IMR-90 (cell line): Measurements from ENCODE around the gene KRT39. TPM values are rescaled to one million over a fixed set of nuclear protein-coding genes. Genes with fewer than 3 reads are reported as not detected.

Source experiments
- ATAC-seq: fragments of 200-7000 bp; cut with Tn5 transposase; 2 replicates; pipeline ENCODE4 v1.9.1; 2020; ENCODE audit warnings: low read depth, mild to moderate bottlenecking, moderate library complexity
- BruUV-seq: library from RNA; stranded (reverse); fragments of 400-500 nt; replicated peaks from 2 replicates; lab custom pipeline; 2021; lab: Mats Ljungman, UMichigan
- CTCF ChIA-PET: fragments of 300-600 bp; formaldehyde crosslinking; extraction: SDS; loops from one replicate; lab custom pipeline; 2021; ENCODE audit warnings: antibody characterized with exemption; lab: Yijun Ruan, JAX
- POLR2A ChIA-PET: fragments of 300-600 bp; sonication (Branson Sonifier 250); formaldehyde crosslinking; loops from one replicate; lab custom pipeline; 2022; ENCODE audit warnings: antibody characterized with exemption; ENCODE audit not compliant: unreplicated experiment; lab: Charles Lee
- DNase-seq: peaks from one replicate; pipeline ENCODE4 v3.0.0; 2013
- H2AFZ ChIP-seq: replicated peaks from 2 replicates; pipeline ENCODE3; 2013; ENCODE audit warnings: low read length, mild to moderate bottlenecking; ENCODE audit not compliant: poor library complexity
- H2AK5ac ChIP-seq: 2 replicates; pipeline ENCODE4 v1.6.1; 2013; ENCODE audit warnings: low read depth, low read length, inconsistent platforms
- H2AK9ac ChIP-seq: replicated peaks from 2 replicates; pipeline ENCODE3; 2013; ENCODE audit warnings: mild to moderate bottlenecking, low read depth, low read length, moderate library complexity; ENCODE audit not compliant: poor library complexity
- H2BK120ac ChIP-seq: 2 replicates; pipeline ENCODE4 v1.6.1; 2013; ENCODE audit warnings: low read depth, low read length, inconsistent platforms
- H2BK15ac ChIP-seq: 3 replicates; pipeline ENCODE4 v1.6.1; 2013; ENCODE audit warnings: low read depth, low read length, inconsistent platforms
- H2BK20ac ChIP-seq: 2 replicates; pipeline ENCODE4 v1.6.1; 2013; ENCODE audit warnings: low read depth, mild to moderate bottlenecking, inconsistent platforms, low read length, moderate library complexity
- H2BK5ac ChIP-seq: 2 replicates; pipeline ENCODE4 v1.6.1; 2013; ENCODE audit warnings: mild to moderate bottlenecking, low read depth, low read length, inconsistent platforms; ENCODE audit not compliant: poor library complexity, severe bottlenecking
- H3K14ac ChIP-seq: replicated peaks from 2 replicates; pipeline ENCODE4 v1.6.1; 2013; ENCODE audit warnings: low read depth, low read length, inconsistent platforms
- H3K18ac ChIP-seq: 2 replicates; pipeline ENCODE4 v1.6.1; 2013; ENCODE audit warnings: low read depth, low read length, control low read depth
- H3K23ac ChIP-seq: 2 replicates; pipeline ENCODE4 v1.6.1; 2013; ENCODE audit warnings: low read depth, low read length, inconsistent platforms
- H3K27ac ChIP-seq: 2 replicates; pipeline ENCODE4 v1.5.1; 2013; ENCODE audit warnings: mild to moderate bottlenecking, control low read depth, low read length; ENCODE audit not compliant: insufficient read depth
- H3K27me3 ChIP-seq: 2 replicates; pipeline ENCODE4 v1.6.1; 2013; ENCODE audit warnings: low read length; ENCODE audit not compliant: control insufficient read depth, insufficient read depth
- H3K36me3 ChIP-seq: 2 replicates; pipeline ENCODE4 v1.6.1; 2013; ENCODE audit warnings: low read length, mixed read lengths; ENCODE audit not compliant: control insufficient read depth, insufficient read depth
- H3K4ac ChIP-seq: 2 replicates; pipeline ENCODE4 v1.6.1; 2013; ENCODE audit warnings: low read depth, low read length, inconsistent platforms
- H3K4me1 ChIP-seq: 2 replicates; pipeline ENCODE4 v1.6.1; 2013; ENCODE audit warnings: low read length, mixed read lengths; ENCODE audit not compliant: control insufficient read depth, insufficient read depth
- H3K4me2 ChIP-seq: 2 replicates; pipeline ENCODE4 v1.6.1; 2013; ENCODE audit warnings: low read depth, mild to moderate bottlenecking, control low read depth, low read length, moderate library complexity
- H3K4me3 ChIP-seq: 2 replicates; pipeline ENCODE4 v1.5.1; 2013; ENCODE audit warnings: low read depth, mild to moderate bottlenecking, control low read depth, low read length, moderate library complexity; ENCODE audit not compliant: insufficient read depth
- H3K56ac ChIP-seq: 2 replicates; pipeline ENCODE4 v1.6.1; 2013; ENCODE audit warnings: low read length, inconsistent platforms; ENCODE audit not compliant: insufficient read depth; ENCODE audit errors: extremely low read depth
- H3K79me1 ChIP-seq, 2 experiments: 2 replicates each; pipeline ENCODE4 v1.6.1; 2013; ENCODE audit warnings: low read length in 2 of 2, inconsistent platforms in 1 of 2, low read depth in 1 of 2
- H3K9ac ChIP-seq: 2 replicates; pipeline ENCODE4 v1.6.1; 2013; ENCODE audit warnings: low read depth, low read length, control low read depth
- H3K9me1 ChIP-seq: 2 replicates; pipeline ENCODE4 v1.6.1; 2013; ENCODE audit warnings: low read length, inconsistent platforms; ENCODE audit not compliant: insufficient read depth
- H3K9me3 ChIP-seq: 2 replicates; pipeline ENCODE4 v1.6.1; 2013; ENCODE audit warnings: low read length; ENCODE audit not compliant: control insufficient read depth, insufficient read depth
- H4K20me1 ChIP-seq: 2 replicates; pipeline ENCODE4 v1.6.1; 2013; ENCODE audit warnings: low read length, inconsistent platforms; ENCODE audit not compliant: insufficient read depth
- H4K5ac ChIP-seq: 2 replicates; pipeline ENCODE4 v1.6.1; 2013; ENCODE audit warnings: mild to moderate bottlenecking, low read depth, low read length, control low read depth
- H4K8ac ChIP-seq, 2 experiments: 2 replicates each; pipeline ENCODE4 v1.6.1; 2013; ENCODE audit warnings: low read depth in 2 of 2, low read length in 2 of 2, control low read depth in 1 of 2, inconsistent platforms in 1 of 2
- H4K91ac ChIP-seq: 2 replicates; pipeline ENCODE4 v1.6.1; 2013; ENCODE audit warnings: low read depth, low read length, inconsistent platforms; ENCODE audit not compliant: insufficient read depth
- BHLHE40 ChIP-seq: fragments of 150-350 bp; IDR thresholded peaks from 2 replicates; pipeline ENCODE4 v1.6.1; 2016; ENCODE audit warnings: mild to moderate bottlenecking, low read depth, low read length
- CEBPB ChIP-seq: IDR thresholded peaks from 2 replicates; pipeline ENCODE4 v1.6.1; 2012; ENCODE audit warnings: low read depth, low read length, improper control_type of control experiment
- FOS ChIP-seq: fragments of 150-350 bp; IDR thresholded peaks from 2 replicates; pipeline ENCODE4 v1.6.1; 2016; ENCODE audit warnings: low read depth, low read length
- RCOR1 ChIP-seq: IDR thresholded peaks from 2 replicates; pipeline ENCODE4 v1.6.1; 2012; ENCODE audit warnings: mild to moderate bottlenecking, low read length, improper control_type of control experiment; ENCODE audit not compliant: insufficient replicate concordance
- RFX5 ChIP-seq: IDR thresholded peaks from 2 replicates; pipeline ENCODE4 v1.8.0; 2012; ENCODE audit warnings: low read depth, mild to moderate bottlenecking, low read length, moderate library complexity
- SMC3 ChIP-seq: fragments of 150-350 bp; IDR thresholded peaks from 2 replicates; pipeline ENCODE4 v1.6.1; 2016; ENCODE audit warnings: low read depth, mild to moderate bottlenecking, antibody characterized with exemption, low read length, moderate library complexity
- WGBS, 2 experiments: methylation state at CpG; one replicate each; pipeline versions ENCODE4 v1.1.5 to v1.1.7; 2013; ENCODE audit warnings: missing lambda C conversion rate in 2 of 2; ENCODE audit not compliant: insufficient read length in 1 of 2; ENCODE audit errors: extremely low coverage in 2 of 2; 5-methylcytosine and 5-hydroxymethylcytosine counted together
- dilution Hi-C: fragments of 300-500 bp; cut with HindIII; formaldehyde crosslinking; loops from one replicate; pipeline ENCODE4 v1.14.3; 2018; ENCODE audit warnings: low sequenced_read_pairs; ENCODE audit not compliant: unreplicated experiment
- in situ Hi-C: fragments of 300-500 bp; cut with MboI; formaldehyde crosslinking; loops from 3 replicates; pipeline ENCODE4 v1.14.3; 2019; ENCODE audit warnings: low sequenced_read_pairs, inconsistent platforms, mixed read lengths
- intact Hi-C: fragments of 100-400 bp; cut with micrococcal nuclease; formaldehyde crosslinking; loops from 2 replicates; pipeline ENCODE4 v1.10.0; 2022
- polyA plus RNA-seq, 3 experiments: library from polyadenylated mRNA; depleted of rRNA; stranded (reverse); fragments of >200 nt; gene quantifications; 2 replicates each; pipeline ENCODE4 v1.2.3, GENCODE V29; 2012; ENCODE audit warnings: low replicate concordance in 1 of 3
- total RNA-seq: library from RNA; depleted of rRNA; stranded (reverse); fragments of >200 nt; gene quantifications from 2 replicates; pipeline ENCODE4 v1.2.3, GENCODE V29; 2012
- TF ChIP-seq, protein P1 (sequence below): conservative IDR thresholded peaks from 2 replicates; pipeline ENCODE4 v1.5.1; 2012; ENCODE audit warnings: mild to moderate bottlenecking, low read depth, low read length, improper control_type of control experiment

Gene KRT39
- total and polyA plus RNA-seq, 2 of the 4 experiments (the other 2 are of a cell fraction) = 0.15 TPM; not detected in 1

DNA sequence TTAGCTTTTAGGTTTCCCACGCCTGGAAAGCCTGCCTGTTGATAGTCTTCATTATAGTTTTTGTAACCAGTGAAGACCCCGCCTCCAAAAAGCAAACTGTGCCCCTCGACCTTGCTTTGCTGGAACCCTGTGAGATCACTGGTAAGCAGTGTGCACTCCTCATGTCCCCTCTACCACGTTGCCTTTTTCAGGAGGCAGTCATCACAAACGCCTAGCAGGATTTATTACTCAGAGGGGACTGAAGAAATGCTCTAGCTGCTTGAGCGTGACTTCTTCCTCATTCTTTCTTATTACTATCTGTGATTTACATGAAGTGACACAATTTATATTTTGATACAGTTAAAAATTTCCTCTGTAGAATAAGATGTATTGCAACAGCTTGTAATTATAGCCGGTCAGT lies 48.7 kb upstream of the KRT39 start (continued):
- TF ChIP-seq, protein P1, sequence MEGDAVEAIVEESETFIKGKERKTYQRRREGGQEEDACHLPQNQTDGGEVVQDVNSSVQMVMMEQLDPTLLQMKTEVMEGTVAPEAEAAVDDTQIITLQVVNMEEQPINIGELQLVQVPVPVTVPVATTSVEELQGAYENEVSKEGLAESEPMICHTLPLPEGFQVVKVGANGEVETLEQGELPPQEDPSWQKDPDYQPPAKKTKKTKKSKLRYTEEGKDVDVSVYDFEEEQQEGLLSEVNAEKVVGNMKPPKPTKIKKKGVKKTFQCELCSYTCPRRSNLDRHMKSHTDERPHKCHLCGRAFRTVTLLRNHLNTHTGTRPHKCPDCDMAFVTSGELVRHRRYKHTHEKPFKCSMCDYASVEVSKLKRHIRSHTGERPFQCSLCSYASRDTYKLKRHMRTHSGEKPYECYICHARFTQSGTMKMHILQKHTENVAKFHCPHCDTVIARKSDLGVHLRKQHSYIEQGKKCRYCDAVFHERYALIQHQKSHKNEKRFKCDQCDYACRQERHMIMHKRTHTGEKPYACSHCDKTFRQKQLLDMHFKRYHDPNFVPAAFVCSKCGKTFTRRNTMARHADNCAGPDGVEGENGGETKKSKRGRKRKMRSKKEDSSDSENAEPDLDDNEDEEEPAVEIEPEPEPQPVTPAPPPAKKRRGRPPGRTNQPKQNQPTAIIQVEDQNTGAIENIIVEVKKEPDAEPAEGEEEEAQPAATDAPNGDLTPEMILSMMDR = no peak
- no peak for TF ChIP-seq FOS
- no peak for TF ChIP-seq RCOR1
- TF ChIP-seq RFX5 = no peak

GRCh38 chr17:41013606-41014005 lies 46.9 kb upstream of the KRT39 start:
- ChIA-PET POLR2A (no interaction called here), CTCF (no interaction called here)
- ATAC-seq = no peak
- no peaks in the 10 kb centered on the region; the same call in 1 of the 2 replicates for H3K27me3 ChIP-seq
- no peak overlapping the region for H4K8ac ChIP-seq
- H3K23ac ChIP-seq = no peak overlapping the region
- TF ChIP-seq CEBPB = no peak
- TF ChIP-seq RCOR1 = no peak
- TF ChIP-seq SMC3 = no peak
- TF ChIP-seq, protein P1 = no peak
- no peak for TF ChIP-seq FOS
- TF ChIP-seq BHLHE40 = peak; percentile 36; the same call in 1 of the 2 replicates
- H3K56ac ChIP-seq = no peak overlapping the region
- H3K9me1 ChIP-seq = no peaks in the 10 kb centered on the region; the same call in 1 of the 2 replicates
- H2AK5ac ChIP-seq = no peak overlapping the region
- no peak overlapping the region for H2BK5ac ChIP-seq
- no CpG with 5 or more reads among the region's 1 CpG for WGBS, 2 experiments
- intact Hi-C loops (no loop called here), in situ Hi-C loops (no loop called here), dilution Hi-C loops (no loop called here)
- H3K14ac ChIP-seq = no peak overlapping the region
- H4K5ac ChIP-seq = no peak overlapping the region
- H4K20me1 ChIP-seq = no peaks in the 10 kb centered on the region
- H3K9ac ChIP-seq = no peak overlapping the region
- no peaks in the 10 kb centered on the region for H3K36me3 ChIP-seq
- H3K4ac ChIP-seq = no peak overlapping the region
- H2AFZ ChIP-seq = no peak overlapping the region
- H3K79me1 ChIP-seq = no peaks in the 10 kb centered on the region
- no TSS peak for BruUV-seq
- H3K18ac ChIP-seq = no peak overlapping the region
- H3K27ac ChIP-seq = no peak overlapping the region
- no peak overlapping the region for H2BK120ac ChIP-seq
- peak; percentile 56 for DNase-seq
- no peak overlapping the region for H2AK9ac ChIP-seq
- no peak overlapping the region for H3K4me3 ChIP-seq
- H3K4me2 ChIP-seq = no peak overlapping the region
- H2BK20ac ChIP-seq = no peak overlapping the region
- no peak overlapping the region for H2BK15ac ChIP-seq
- H4K91ac ChIP-seq = no peak overlapping the region
- peaks cover 1% of the 10 kb centered on the region; the same call in 1 of the 2 replicates for H3K4me1 ChIP-seq
- H3K9me3 ChIP-seq = no peaks in the 10 kb centered on the region
